ENCODE data around the gene SPATA20. TPM values are rescaled to one million over a fixed set of nuclear protein-coding genes. Genes with fewer than 3 reads are reported as not detected.

SPATA20 gene
- polyA plus RNA-seq, 1 donor from 2014 or later, result 53.5 TPM

DNA sequence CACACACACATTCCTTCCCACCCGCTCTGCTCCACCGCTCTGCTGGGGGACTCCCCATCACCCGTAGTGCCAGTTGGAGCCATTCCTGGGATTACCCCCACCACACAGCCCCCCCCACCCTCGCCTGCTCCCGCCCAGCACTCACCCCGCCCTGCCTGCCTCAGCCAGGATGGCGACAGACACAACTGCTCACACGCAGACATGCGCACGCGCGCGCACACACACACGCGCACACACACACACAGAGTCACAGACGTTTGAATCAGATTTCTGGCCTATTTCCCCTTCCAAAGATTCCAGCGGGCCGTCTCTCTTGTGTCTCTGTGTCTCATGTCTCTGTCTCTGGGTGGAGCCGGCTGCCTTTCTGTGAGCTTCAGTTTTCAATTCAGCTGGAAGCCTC is 17.9 kb downstream of the SPATA20 start:
- no peaks in the 10 kb centered on the region for H3K9me3 ChIP-seq (ENCODE audit: low read length)
- H3K4me2 ChIP-seq (ENCODE audit: low read length), result peak overlapping the region; percentile 71
- H3K9ac ChIP-seq (ENCODE audit: low read length), result peak overlapping the region; percentile 65
- no peaks in the 10 kb centered on the region for H3F3A ChIP-seq (ENCODE audit: insufficient read depth, low read length, poor library complexity, severe bottlenecking)
- TF ChIP-seq REST (IDR thresholded peaks at IDR 0.05; ENCODE audit: borderline replicate concordance) (no peak), EZH2 (IDR thresholded peaks at IDR 0.05; ENCODE audit: borderline replicate concordance, insufficient read depth, low read length, poor library complexity, severe bottlenecking) (no peak), TAF1 (IDR thresholded peaks at IDR 0.05; ENCODE audit: low read depth) (no peak), POLR2AphosphoS5 (IDR thresholded peaks at IDR 0.05) (no peak)
- no peak overlapping the region for H2AFZ ChIP-seq (ENCODE audit: low read depth, low read length)
- no peaks in the 10 kb centered on the region for H4K20me1 ChIP-seq (ENCODE audit: insufficient read depth)
- peak overlapping the region; percentile 94 for H3K27ac ChIP-seq (ENCODE audit: low read length)
- no peaks in the 10 kb centered on the region for H3K79me2 ChIP-seq (replicated peaks; ENCODE audit: insufficient read depth, low read length)
- H3K9me2 ChIP-seq (ENCODE audit: insufficient read depth, low read length), result no peaks in the 10 kb centered on the region
- no peaks in the 10 kb centered on the region for H3K36me3 ChIP-seq (ENCODE audit: insufficient read depth, low read length)
- H3K27me3 ChIP-seq (ENCODE audit: insufficient read depth, low read depth, low read length), result peaks cover 28% of the 10 kb centered on the region
- peak overlapping the region; percentile 87 for H3K4me3 ChIP-seq (ENCODE audit: low read length)

DNA sequence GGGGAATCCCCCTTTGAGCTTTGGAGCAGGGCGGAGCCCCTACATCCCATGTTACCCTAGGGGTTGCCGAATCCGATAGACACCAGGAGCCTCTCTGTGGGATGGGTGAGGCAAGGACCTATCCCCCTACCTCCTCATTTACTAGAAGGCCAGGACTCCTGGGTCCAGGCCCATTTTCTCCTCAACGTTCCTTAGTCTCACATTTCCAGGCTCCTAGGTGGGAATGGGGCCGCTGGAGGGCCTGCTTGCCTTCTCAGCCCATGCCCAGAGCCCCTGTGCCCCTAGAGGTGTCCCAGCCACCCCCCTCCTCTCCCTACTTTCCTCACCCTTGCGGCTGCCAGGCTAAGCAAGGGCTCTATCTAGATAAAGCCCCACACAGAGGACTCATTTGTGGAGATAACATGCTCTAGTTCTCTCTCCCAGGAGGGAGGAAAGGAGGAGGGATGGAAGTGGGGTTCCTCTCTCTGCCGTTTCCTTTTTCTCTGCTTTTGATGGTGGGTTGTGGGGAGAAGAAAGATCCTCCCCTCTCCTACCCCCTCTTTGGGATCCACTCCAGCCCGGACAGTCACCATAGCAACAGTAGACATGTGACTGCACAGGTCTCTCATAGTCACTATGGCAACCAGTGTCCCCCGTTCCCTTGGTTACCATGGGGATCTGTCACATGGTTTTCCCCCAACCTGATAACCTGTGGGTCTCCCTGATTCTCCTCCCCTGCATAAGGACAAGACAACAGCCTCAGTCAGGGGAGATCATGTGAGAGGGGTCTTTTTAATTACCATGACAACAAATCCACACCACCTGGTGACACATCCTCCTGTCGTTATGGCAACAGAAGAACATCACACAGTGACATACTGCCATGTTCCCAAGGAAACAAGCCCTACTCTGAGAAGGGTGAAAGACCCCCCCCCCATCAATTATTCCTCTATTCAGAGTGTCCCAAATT is 18.7 kb downstream of the SPATA20 start:
- no peaks in the 10 kb centered on the region for H3F3A ChIP-seq (ENCODE audit: insufficient read depth, low read length, poor library complexity, severe bottlenecking)
- peak overlapping the region; percentile 94 for H3K27ac ChIP-seq (ENCODE audit: low read length)
- H3K4me2 ChIP-seq (ENCODE audit: low read length), result peak overlapping the region; percentile 71
- no peaks in the 10 kb centered on the region for H4K20me1 ChIP-seq (ENCODE audit: insufficient read depth)
- no peaks in the 10 kb centered on the region for H3K9me2 ChIP-seq (ENCODE audit: insufficient read depth, low read length)
- no peaks in the 10 kb centered on the region for H3K9me3 ChIP-seq (ENCODE audit: low read length)
- H3K27me3 ChIP-seq (ENCODE audit: insufficient read depth, low read depth, low read length), result peaks cover 24% of the 10 kb centered on the region
- H2AFZ ChIP-seq (ENCODE audit: low read depth, low read length), result no peak overlapping the region
- H3K4me3 ChIP-seq (ENCODE audit: low read length), result peak overlapping the region; percentile 87
- H3K9ac ChIP-seq (ENCODE audit: low read length), result peak overlapping the region; percentile 65
- H3K36me3 ChIP-seq (ENCODE audit: insufficient read depth, low read length), result no peaks in the 10 kb centered on the region
- TF ChIP-seq POLR2AphosphoS5 (IDR thresholded peaks at IDR 0.05) (peak; percentile 81), TAF1 (IDR thresholded peaks at IDR 0.05; ENCODE audit: low read depth) (no peak), EP300 (conservative IDR thresholded peaks at IDR 0.05; ENCODE audit: poor library complexity, severe bottlenecking) (peak; percentile 93), REST (IDR thresholded peaks at IDR 0.05; ENCODE audit: borderline replicate concordance) (peak; percentile 76), MXI1 (conservative IDR thresholded peaks at IDR 0.05; ENCODE audit: poor library complexity, severe bottlenecking) (peak; percentile 98)
- no peaks in the 10 kb centered on the region for H3K79me2 ChIP-seq (replicated peaks; ENCODE audit: insufficient read depth, low read length)

Data from neural cell (in vitro differentiated cells).